ENCODE measurements around the gene ZNF354B.
"Not testable (repeated sequence)": the region's sequence is repeated elsewhere in the genome, so short reads cannot be mapped to it uniquely, and the experiment has no call there.

Gene ZNF354B

GRCh38 chr5:178859625-178860521, at the start of gene ZNF354B:
TSS of gene ZNF354B (plus strand) at chr5:178859953. CDS start at chr5:178861048, 1,095 bp downstream.
- H3K4me3 Mint-ChIP-seq: peak within 1 kb of the TSS; percentile 80
- peak; percentile 99 for ATAC-seq
- H3K27me3 Mint-ChIP-seq: peaks cover 8% of the 10 kb centered on the region
- peaks cover 23% of the 10 kb centered on the region for H3K4me1 Mint-ChIP-seq
- H3K27ac Mint-ChIP-seq: peak within 1 kb of the TSS; percentile 71
- no peaks in the 10 kb centered on the region for H3K9me3 Mint-ChIP-seq
- H3K36me3 Mint-ChIP-seq: peaks cover 16% of the 10 kb centered on the region

- peaks cover 12% of the 10 kb centered on the region for H3K27me3 Mint-ChIP-seq
- H3K4me3 Mint-ChIP-seq: no peak overlapping the region
- H3K9me3 Mint-ChIP-seq: no peaks in the 10 kb centered on the region
- no peak for ATAC-seq
- no peaks in the 10 kb centered on the region for H3K36me3 Mint-ChIP-seq
- no peak overlapping the region for H3K27ac Mint-ChIP-seq
- H3K4me1 Mint-ChIP-seq: no peaks in the 10 kb centered on the region
Measured at GRCh38 chr5:178817506-178817905, 42.2 kb upstream of the ZNF354B start.

GRCh38 chr5:178818094-178818493, 41.7 kb upstream of the ZNF354B start:
- Mint-ChIP-seq H3K9me3 (no peaks in the 10 kb centered on the region), H3K4me3 (no peak overlapping the region), H3K36me3 (no peaks in the 10 kb centered on the region), H3K27ac (no peak overlapping the region), H3K4me1 (no peaks in the 10 kb centered on the region), H3K27me3 (peaks cover 6% of the 10 kb centered on the region)
- peak; percentile 47 for ATAC-seq

- ATAC-seq: no peak
Measured at GRCh38 chr5:178820001-178820400, 39.8 kb upstream of the ZNF354B start.

GRCh38 chr5:178825444-178825843, 34.3 kb upstream of the ZNF354B start:
- Mint-ChIP-seq H3K27ac (no peak overlapping the region), H3K4me3 (no peak overlapping the region), H3K27me3 (no peaks in the 10 kb centered on the region), H3K36me3 (no peaks in the 10 kb centered on the region), H3K9me3 (no peaks in the 10 kb centered on the region), H3K4me1 (no peaks in the 10 kb centered on the region)
- no peak for ATAC-seq

More at GRCh38 chr5:178820001-178820400, 39.8 kb upstream of the ZNF354B start:
- Mint-ChIP-seq H3K9me3 (no peaks in the 10 kb centered on the region), H3K36me3 (no peaks in the 10 kb centered on the region), H3K4me3 (no peak overlapping the region), H3K4me1 (no peaks in the 10 kb centered on the region), H3K27ac (no peak overlapping the region), H3K27me3 (no peaks in the 10 kb centered on the region)

GRCh38 chr5:178826216-178826615, 33.5 kb upstream of the ZNF354B start:
- no peaks in the 10 kb centered on the region for H3K9me3 Mint-ChIP-seq
- H3K36me3 Mint-ChIP-seq: no peaks in the 10 kb centered on the region
- H3K4me3 Mint-ChIP-seq: no peak overlapping the region
- no peaks in the 10 kb centered on the region for H3K4me1 Mint-ChIP-seq
- H3K27ac Mint-ChIP-seq: no peak overlapping the region
- ATAC-seq: no peak
- no peaks in the 10 kb centered on the region for H3K27me3 Mint-ChIP-seq

GRCh38 chr5:178827636-178828035, 32.1 kb upstream of the ZNF354B start:
- no peak for ATAC-seq
- H3K27ac Mint-ChIP-seq: no peak overlapping the region
- H3K4me3 Mint-ChIP-seq: no peak overlapping the region
- no peaks in the 10 kb centered on the region for H3K4me1 Mint-ChIP-seq
- H3K27me3 Mint-ChIP-seq: peaks cover 7% of the 10 kb centered on the region
- H3K9me3 Mint-ChIP-seq: no peaks in the 10 kb centered on the region
- H3K36me3 Mint-ChIP-seq: no peaks in the 10 kb centered on the region

- Mint-ChIP-seq H3K9me3 (peaks cover 4% of the 10 kb centered on the region), H3K36me3 (no peaks in the 10 kb centered on the region), H3K27ac (no peak overlapping the region), H3K27me3 (peaks cover 12% of the 10 kb centered on the region), H3K4me3 (no peak overlapping the region), H3K4me1 (no peaks in the 10 kb centered on the region)
- no peak for ATAC-seq
Measured at GRCh38 chr5:178831049-178831448, 28.7 kb upstream of the ZNF354B start.

GRCh38 chr5:178832618-178833201, 27.0 kb upstream of the ZNF354B start:
- ATAC-seq: no peak
- Mint-ChIP-seq H3K27ac (no peak overlapping the region), H3K4me1 (no peaks in the 10 kb centered on the region), H3K36me3 (no peaks in the 10 kb centered on the region), H3K9me3 (peaks cover 4% of the 10 kb centered on the region), H3K4me3 (no peak overlapping the region), H3K27me3 (peaks cover 13% of the 10 kb centered on the region)

- no peak for ATAC-seq
Measured at GRCh38 chr5:178836628-178837027, 23.1 kb upstream of the ZNF354B start.

GRCh38 chr5:178838695-178839318, 20.9 kb upstream of the ZNF354B start:
- not testable (repeated sequence) for H3K27ac Mint-ChIP-seq, H3K9me3 Mint-ChIP-seq, H3K36me3 Mint-ChIP-seq, H3K4me3 Mint-ChIP-seq, ATAC-seq, H3K4me1 Mint-ChIP-seq
- H3K27me3 Mint-ChIP-seq: peaks cover 19% of the 10 kb centered on the region

More at GRCh38 chr5:178836628-178837027, 23.1 kb upstream of the ZNF354B start:
- H3K4me1 Mint-ChIP-seq: no peaks in the 10 kb centered on the region
- no peak overlapping the region for H3K4me3 Mint-ChIP-seq
- peaks cover 31% of the 10 kb centered on the region for H3K27me3 Mint-ChIP-seq
- H3K9me3 Mint-ChIP-seq: peaks cover 4% of the 10 kb centered on the region
- H3K27ac Mint-ChIP-seq: no peak overlapping the region
- no peaks in the 10 kb centered on the region for H3K36me3 Mint-ChIP-seq

GRCh38 chr5:178839319-178839704, 20.4 kb upstream of the ZNF354B start:
- H3K27me3 Mint-ChIP-seq: peaks cover 19% of the 10 kb centered on the region
- H3K9me3 Mint-ChIP-seq: no peaks in the 10 kb centered on the region
- no peaks in the 10 kb centered on the region for H3K36me3 Mint-ChIP-seq
- ATAC-seq: peak; percentile 65
- H3K4me1 Mint-ChIP-seq: peaks cover 12% of the 10 kb centered on the region
- H3K4me3 Mint-ChIP-seq: no peak overlapping the region
- no peak overlapping the region for H3K27ac Mint-ChIP-seq

GRCh38 chr5:178840399-178840798, 19.4 kb upstream of the ZNF354B start:
- not testable (repeated sequence) for H3K9me3 Mint-ChIP-seq, H3K36me3 Mint-ChIP-seq, H3K4me3 Mint-ChIP-seq, H3K27ac Mint-ChIP-seq, ATAC-seq
- Mint-ChIP-seq H3K4me1 (peaks cover 13% of the 10 kb centered on the region), H3K27me3 (peaks cover 19% of the 10 kb centered on the region)

- H3K4me1 Mint-ChIP-seq: peaks cover under 1% of the 10 kb centered on the region
- H3K9me3 Mint-ChIP-seq: no peaks in the 10 kb centered on the region
- no peak for ATAC-seq
- H3K27me3 Mint-ChIP-seq: peaks cover 32% of the 10 kb centered on the region
- no peak overlapping the region for H3K27ac Mint-ChIP-seq
- no peaks in the 10 kb centered on the region for H3K36me3 Mint-ChIP-seq
- no peak overlapping the region for H3K4me3 Mint-ChIP-seq
Measured at GRCh38 chr5:178849316-178849715, 10.4 kb upstream of the ZNF354B start.

- no peaks in the 10 kb centered on the region for H3K9me3 Mint-ChIP-seq
- ATAC-seq: no peak
- no peaks in the 10 kb centered on the region for H3K36me3 Mint-ChIP-seq
- H3K27ac Mint-ChIP-seq: no peak overlapping the region
- peaks cover 46% of the 10 kb centered on the region for H3K27me3 Mint-ChIP-seq
- H3K4me3 Mint-ChIP-seq: no peak overlapping the region
- H3K4me1 Mint-ChIP-seq: no peaks in the 10 kb centered on the region
Measured at GRCh38 chr5:178851951-178852350, 7.8 kb upstream of the ZNF354B start.
